ENCODE data around the gene CABLES1. TPM values are rescaled to one million over a fixed set of nuclear protein-coding genes. Genes with fewer than 3 reads are reported as not detected.

CABLES1 gene
- total and polyA plus RNA-seq, 2 of the 8 experiments (the other 6 are each of a cell fraction or from before 2014, with no cell fraction given), result 9.2 to 26.4 TPM

DNA sequence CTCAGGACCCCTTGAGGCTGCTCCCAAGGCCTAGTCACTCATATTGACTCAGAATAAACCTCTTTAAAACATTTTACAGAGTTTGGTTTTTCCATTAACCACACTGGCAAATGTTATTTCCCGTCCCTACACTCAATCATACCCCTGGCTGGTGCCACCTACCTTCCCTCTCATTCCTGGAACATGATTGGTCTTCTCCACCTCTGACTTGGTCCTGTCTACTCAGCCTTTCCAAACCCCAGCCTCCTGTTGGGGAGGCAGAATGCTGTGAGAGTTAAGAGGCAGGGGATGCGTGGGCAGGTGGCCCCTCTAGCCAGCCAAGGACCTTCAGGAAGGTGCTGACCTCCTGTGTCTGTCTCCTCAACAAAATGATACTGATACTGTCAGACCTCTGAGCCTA lies 149.3 kb downstream of the CABLES1 start:
- Histone ChIP-seq H3K23ac (ENCODE audit: insufficient read length) (no peak overlapping the region), H2BK120ac (replicated peaks; ENCODE audit: low read depth, low read length) (peak overlapping the region; percentile 94), H4K8ac (ENCODE audit: extremely low read depth, insufficient read depth, low read length) (peak overlapping the region; percentile 60; the same call in 1 of the 2 replicates), H3K9ac (replicated peaks in 1 of 4; ENCODE audit: extremely low read depth in 1 of 4, low read depth in 3 of 4, low read length in 3 of 4) (peak overlapping the region in 3 of 4 experiments; percentile 0 to 52 (median 28); a peak in 3 of 7 replicates), H2BK5ac (ENCODE audit: low read depth, low read length) (peak overlapping the region; percentile 99), H2AK5ac (ENCODE audit: low read depth, low read length) (peak overlapping the region; percentile 99), H3K27me3 (replicated peaks in 1 of 4; ENCODE audit: control insufficient read depth in 3 of 4, extremely low read depth in 1 of 4, insufficient read depth in 3 of 4, low read length in 3 of 4) (no peaks in the 10 kb centered on the region), H3K79me1 (ENCODE audit: low read depth, low read length) (no peaks in the 10 kb centered on the region), H3K18ac (ENCODE audit: extremely low read depth, low read length) (peak overlapping the region; percentile 95), H3K56ac (replicated peaks; ENCODE audit: insufficient read length, low read depth, low read length) (peak overlapping the region; percentile 3), H3K4me3 (ENCODE audit: extremely low read depth in 1 of 4, insufficient read depth in 2 of 4, low read depth in 3 of 4, low read length in 4 of 4) (peak overlapping the region in 1 of 4 experiments; percentile 13; a peak in 1 of 8 replicates), H2AFZ (ENCODE audit: low read length) (no peak overlapping the region), H3K4ac (replicated peaks; ENCODE audit: insufficient read length, low read depth, low read length) (peak overlapping the region; percentile 89), H3K4me1 (replicated peaks in 1 of 4; ENCODE audit: control insufficient read depth in 3 of 4, insufficient read depth in 4 of 4, low read length in 3 of 4) (peaks cover 9 to 26% (median 17%) of the 10 kb centered on the region in 4 experiments), H3K79me2 (ENCODE audit: control insufficient read depth in 1 of 2, insufficient read depth in 2 of 2, low read length in 2 of 2) (no peaks in the 10 kb centered on the region), H3K36me3 (ENCODE audit: control insufficient read depth in 2 of 4, insufficient read depth in 4 of 4, low read length in 3 of 4) (no peaks in the 10 kb centered on the region), H3K4me2 (ENCODE audit: insufficient read depth in 1 of 2, low read depth in 2 of 2, low read length in 2 of 2) (peak overlapping the region; percentile 35 to 42; a peak in 3 of 4 replicates), H3K14ac (ENCODE audit: insufficient read length) (peak overlapping the region; percentile 1), H4K91ac (replicated peaks; ENCODE audit: insufficient read length, low read length) (peak overlapping the region; percentile 97), H2BK12ac (ENCODE audit: low read depth, low read length) (peak overlapping the region; percentile 98), H2BK15ac (ENCODE audit: low read length) (no peak overlapping the region), H2BK20ac (ENCODE audit: low read length) (peak overlapping the region; percentile 97), H3K27ac (ENCODE audit: low read depth, low read length) (peak overlapping the region; percentile 97), H3K9me3 (ENCODE audit: insufficient read depth in 2 of 2, low read depth in 1 of 2, low read length in 1 of 2) (no peaks in the 10 kb centered on the region), H3K23me2 (ENCODE audit: low read depth, low read length) (0 out of 2 replicates have a peak, but pooled peaks cover 2% of the 10 kb centered on the region), H4K20me1 (replicated peaks in 1 of 2; ENCODE audit: control insufficient read depth in 1 of 2, insufficient read depth in 2 of 2, low read length in 2 of 2) (no peaks in the 10 kb centered on the region), H4K5ac (ENCODE audit: insufficient read length, low read depth, low read length) (peak overlapping the region; percentile 84)
- CTCF ChIA-PET (ENCODE audit: partially characterized antibody), result no interaction called here
- no peak for DNase-seq (ENCODE audit: low read depth in 1 of 2, low spot score in 2 of 2)
- WGBS, 2 experiments (ENCODE audit: extremely low coverage in 1 of 2, insufficient coverage in 1 of 2, insufficient read length in 1 of 2, insufficient replicate concordance in 2 of 2, low coverage in 1 of 2, low lambda C conversion rate in 2 of 2, missing lambda C conversion rate in 1 of 2), result 57% methylated on average over 2 of the region's 2 CpGs; no CpG with 5 or more reads in 1 of the 2 experiments
- no peak for FAIRE-seq
- TF ChIP-seq, protein P1, sequence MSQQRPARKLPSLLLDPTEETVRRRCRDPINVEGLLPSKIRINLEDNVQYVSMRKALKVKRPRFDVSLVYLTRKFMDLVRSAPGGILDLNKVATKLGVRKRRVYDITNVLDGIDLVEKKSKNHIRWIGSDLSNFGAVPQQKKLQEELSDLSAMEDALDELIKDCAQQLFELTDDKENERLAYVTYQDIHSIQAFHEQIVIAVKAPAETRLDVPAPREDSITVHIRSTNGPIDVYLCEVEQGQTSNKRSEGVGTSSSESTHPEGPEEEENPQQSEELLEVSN (IDR thresholded peaks at IDR 0.05), result 0 out of 2 replicates have a peak, but pooled peaks have one; percentile 12
- no peak for TF ChIP-seq TAF1 (IDR thresholded peaks at IDR 0.05; ENCODE audit: low read depth, low read length)
- 0 out of 2 replicates have a peak, but pooled peaks have one; percentile 15 for TF ChIP-seq MAFK (IDR thresholded peaks at IDR 0.05; ENCODE audit: low read depth, low read length)
- TF ChIP-seq NRF1 (IDR thresholded peaks at IDR 0.05; ENCODE audit: low read depth, low read length), result no peak
- TF ChIP-seq KDM1A (IDR thresholded peaks at IDR 0.05; ENCODE audit: borderline replicate concordance, low read length), result no peak
- POLR2A ChIA-PET (ENCODE audit: partially characterized antibody), result interaction anchor here (1.0 to 2.0 kb wide), 9 partner anchors 16 to 150 kb away, joined by 3 to 10 read pairs (median 3); no protein-coding TSS in a partner anchor
